SHP77 treated with DMSO at 0.1 percent for 48 hours (cell line): ENCODE results near the gene ITPR3.

Source experiments
- DNase-seq: peaks from one replicate; lab custom pipeline; 2025; lab: John Stamatoyannopoulos, UW

Gene ITPR3

DNA sequence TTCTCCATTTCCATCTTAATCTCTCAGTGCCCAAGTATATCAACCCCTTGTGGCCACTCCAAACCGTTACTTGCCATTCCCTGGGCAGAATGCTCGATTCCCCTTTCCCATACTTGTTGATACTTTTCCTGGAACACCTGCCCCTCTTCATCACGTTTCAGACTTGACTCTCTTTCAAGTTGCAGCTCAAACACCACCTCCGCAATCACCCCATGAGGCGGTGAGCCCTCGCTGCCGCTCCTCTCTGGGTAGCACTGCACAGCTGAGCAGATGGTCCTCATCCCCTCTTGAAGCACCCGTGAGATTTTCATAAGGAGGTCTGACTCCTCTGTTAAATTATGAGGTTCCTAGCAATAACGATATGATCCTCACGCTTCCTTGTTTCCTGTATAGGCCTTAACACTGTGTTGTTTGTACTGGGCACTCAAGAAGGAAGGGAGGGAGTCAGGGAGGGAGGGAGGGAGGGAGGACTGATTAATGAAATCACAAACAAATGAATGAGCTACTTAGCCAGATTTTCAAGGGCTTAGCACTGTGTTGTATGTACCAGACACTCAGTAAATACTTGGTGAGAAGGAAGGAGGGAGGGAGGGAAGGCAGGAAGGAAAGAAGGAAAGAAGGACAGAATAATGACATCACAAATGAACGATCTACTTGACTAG lies 98.3 kb downstream of the ITPR3 start:
- no peak for DNase-seq

DNA sequence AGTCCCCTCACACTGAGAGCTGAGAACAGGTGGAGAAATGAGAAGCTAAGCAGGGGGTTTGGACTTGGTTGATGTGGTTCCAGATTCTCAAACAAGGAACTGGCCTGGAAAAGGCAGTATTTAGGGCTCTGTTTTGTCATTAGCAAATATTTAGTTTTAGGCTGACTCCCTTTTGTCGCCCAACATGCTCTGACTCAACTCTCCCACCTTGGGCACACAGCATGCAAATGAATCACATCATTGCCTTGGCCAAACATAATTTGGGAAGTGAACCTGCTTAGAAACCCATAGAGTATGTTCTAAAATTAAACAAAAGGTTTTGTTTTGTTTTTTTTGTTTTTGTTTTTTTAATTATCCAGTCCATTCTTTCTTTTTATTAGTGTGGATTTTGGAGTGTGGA lies 99.9 kb downstream of the ITPR3 start:
- no peak for DNase-seq

GRCh38 chr6:33721508-33721907 lies 100.4 kb downstream of the ITPR3 start:
- no peak for DNase-seq

DNA sequence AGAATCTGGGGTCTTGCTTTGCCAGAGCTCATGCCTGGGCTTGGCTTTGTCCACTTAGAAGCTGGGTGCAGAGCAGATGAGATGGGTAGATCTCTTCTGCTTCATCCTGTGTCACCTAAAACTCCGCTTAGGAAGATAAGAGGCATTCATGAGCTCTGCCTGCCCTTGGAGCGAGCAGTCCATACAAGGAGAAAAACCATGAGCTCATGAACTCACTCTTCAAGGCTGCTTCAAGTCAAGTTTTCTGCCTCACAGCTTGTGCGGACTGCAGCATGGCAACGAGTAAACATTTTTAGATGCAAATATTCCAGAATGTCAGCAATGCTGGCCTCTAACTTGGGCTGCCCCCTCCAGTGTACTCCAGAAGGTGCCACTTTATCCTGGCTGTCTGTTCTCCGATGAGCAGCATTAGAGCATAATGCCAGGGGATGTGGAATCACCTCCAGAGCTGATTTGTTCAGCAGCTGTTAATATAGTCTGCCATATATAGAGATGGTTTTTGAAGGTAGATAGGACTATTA lies 101.0 kb downstream of the ITPR3 start:
- DNase-seq = no peak

DNA sequence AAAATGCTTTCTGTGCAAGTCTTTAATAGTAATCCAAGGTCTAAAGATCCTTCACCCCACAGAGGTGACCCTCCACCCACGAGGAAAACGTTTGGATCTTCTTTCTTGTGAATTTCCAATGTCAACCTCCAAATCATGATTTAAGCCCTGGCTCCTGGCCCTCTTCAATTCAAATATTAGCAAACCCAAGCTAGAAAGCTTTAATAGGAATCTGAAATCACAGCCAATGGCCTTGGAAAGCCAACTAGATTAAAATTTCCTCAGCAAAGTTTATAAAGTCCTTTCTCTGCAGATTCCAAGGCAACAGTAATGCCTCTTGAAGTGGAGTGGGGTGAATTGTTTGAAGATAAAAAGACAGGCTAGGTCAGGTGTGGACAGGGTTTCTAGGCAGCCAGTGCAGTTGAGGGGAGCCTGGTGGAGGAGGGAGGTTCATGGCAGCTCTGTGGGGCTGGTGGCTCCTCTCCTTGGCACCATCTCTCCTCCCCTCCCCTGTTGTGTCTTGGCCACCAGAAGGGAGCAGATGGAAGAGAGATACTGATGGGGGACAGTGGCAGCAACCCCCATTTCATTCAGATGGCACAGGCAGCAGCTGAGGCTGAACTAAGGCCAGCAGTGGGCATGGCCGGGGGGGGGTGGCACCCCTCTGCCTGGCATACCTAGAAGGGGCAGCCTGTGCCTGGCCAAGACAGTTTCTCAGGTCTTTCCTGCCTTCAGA lies 102.4 kb downstream of the ITPR3 start:
- no peak for DNase-seq

DNA sequence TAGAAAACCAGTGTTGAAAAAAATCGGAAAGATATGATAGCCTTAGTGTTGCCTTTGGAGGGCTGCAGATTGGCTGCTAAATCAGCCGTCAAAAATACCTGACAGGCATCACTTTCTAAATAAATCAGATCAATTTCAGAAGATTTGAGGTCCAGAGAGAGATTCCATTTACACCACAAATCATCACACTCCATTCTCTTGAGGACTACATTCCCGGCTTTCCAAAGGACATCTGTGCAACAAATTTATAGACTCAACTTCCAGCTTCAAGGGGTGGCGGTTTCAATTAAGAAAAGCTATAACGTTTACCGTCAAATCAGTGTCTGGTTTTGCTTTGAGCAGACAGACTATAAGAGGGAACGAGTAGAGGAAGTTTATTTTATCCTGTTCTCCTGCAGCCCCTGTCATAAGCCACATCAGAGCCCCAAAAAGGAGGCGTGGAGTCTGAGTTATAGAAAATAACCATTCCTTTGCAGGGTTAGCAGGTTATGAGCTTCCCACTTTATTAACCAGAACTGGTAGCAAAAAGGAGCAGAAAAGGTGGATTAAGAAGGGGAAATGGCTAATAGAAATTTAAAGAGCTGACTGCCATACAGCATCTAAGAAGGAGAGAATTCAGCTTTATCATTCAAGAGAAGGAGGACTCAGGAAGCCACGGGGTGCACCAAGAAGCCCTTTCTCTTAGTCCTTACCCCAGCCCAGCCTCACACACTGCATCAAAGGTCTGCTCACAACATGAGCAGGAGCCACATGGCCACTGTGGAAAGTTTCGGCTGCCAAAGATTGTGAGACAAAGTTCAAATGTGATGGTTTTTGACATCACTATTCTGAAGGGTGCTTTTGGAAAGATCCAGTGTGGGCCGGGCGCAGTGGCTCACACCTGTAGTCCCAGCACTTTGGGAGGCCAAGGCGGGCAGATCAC lies 103.2 kb downstream of the ITPR3 start:
- no peak for DNase-seq

DNA sequence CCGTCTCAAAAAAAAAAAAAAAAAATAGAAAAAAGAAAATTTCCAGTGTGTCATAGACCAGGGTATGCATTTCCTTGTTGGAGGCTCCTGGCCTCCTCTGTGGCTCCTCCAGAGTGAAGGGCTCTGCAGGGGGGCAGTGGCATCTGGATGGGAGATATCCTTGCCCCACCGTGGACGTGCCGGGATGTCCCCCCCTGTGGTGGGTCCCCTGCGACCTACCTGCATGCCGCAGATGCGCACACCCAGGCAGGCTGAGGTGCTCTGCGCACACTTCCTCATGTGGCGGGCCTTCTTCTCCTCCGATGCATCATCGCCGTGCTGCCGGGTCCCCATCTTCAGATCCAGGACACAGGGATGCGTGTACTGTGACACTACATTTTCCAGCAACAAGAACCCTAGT lies 104.1 kb downstream of the ITPR3 start:
- no peak for DNase-seq

GRCh38 chr6:33725891-33726673 lies 105.0 kb downstream of the ITPR3 start:
- DNase-seq = no peak

DNA sequence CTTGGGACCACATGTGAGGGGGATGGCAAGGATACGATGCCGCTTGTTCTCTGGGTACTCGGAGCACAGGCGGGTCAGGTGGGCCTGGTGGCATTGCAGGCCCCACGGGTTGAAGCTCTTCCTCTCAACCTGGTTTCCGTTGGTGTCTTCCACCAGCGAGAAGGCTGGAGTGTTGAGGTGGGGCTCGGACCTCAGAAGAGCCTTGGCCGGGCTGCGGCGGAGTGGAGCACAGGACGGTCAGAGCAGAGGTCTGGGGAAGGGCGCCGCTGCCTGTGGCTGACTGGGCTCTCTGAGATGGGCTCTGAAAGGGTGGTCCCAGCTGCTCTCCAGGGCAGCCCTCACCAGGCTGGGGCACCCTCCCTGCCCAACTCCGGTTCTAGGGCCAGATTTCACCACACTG lies 105.6 kb downstream of the ITPR3 start:
- DNase-seq = no peak

GRCh38 chr6:33727126-33727525 lies 106.0 kb downstream of the ITPR3 start:
- DNase-seq = no peak

GRCh38 chr6:33727932-33728331 lies 106.8 kb downstream of the ITPR3 start:
- no peak for DNase-seq

- DNase-seq = no peak
Observed at GRCh38 chr6:33728438-33728837, 107.3 kb downstream of the ITPR3 start.

- no peak for DNase-seq
Observed at GRCh38 chr6:33729059-33729458, 107.9 kb downstream of the ITPR3 start.

GRCh38 chr6:33730611-33731010 lies 109.5 kb downstream of the ITPR3 start:
- no peak for DNase-seq

- DNase-seq = no peak
Observed at GRCh38 chr6:33731035-33731434, 109.9 kb downstream of the ITPR3 start.

DNA sequence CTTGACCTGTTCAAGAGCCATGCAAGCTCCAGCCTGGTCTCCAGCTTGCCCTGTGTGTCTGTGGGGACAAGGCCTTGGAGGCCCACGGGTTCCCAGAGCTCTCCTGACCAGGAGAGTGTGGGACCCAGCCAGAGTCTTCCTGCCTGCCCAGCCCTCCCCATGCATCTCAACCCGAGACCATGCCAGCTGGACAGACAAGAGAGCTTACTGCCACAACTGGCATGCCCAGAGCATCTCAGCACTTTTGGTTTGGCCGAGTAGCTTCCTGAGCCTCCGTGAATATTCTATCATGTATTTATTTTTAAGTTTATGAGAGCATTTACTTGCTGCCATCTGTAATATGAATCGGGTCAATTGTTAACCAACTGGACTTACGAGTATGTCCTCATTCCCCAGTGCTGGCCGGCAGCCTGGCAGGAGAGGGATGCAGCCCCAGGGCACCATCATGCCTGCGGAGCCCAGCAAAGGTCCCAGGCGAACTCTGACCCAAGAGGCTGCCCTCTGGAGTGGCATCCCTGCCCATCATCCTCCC lies 110.7 kb downstream of the ITPR3 start:
- DNase-seq = no peak

DNA sequence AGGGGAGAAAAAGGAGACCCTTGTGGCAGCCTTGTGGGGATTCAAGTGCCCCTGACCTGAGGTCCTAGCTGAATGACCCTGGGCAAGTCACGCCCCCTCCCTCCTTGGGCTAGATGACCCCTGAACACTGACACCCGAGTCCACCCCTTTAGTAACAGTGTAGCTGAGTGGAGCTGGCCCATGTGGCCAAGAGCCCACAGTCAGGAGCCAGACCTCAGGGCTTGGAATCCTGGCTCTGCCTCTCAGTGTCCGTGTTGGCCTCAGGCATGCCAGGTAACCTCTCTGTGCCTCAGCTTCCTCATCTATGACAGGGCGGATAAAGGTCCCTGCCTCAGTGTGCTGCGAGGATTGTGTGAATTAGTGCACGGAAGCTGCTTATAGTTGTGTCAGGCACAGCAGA lies 111.3 kb downstream of the ITPR3 start:
- no peak for DNase-seq

DNA sequence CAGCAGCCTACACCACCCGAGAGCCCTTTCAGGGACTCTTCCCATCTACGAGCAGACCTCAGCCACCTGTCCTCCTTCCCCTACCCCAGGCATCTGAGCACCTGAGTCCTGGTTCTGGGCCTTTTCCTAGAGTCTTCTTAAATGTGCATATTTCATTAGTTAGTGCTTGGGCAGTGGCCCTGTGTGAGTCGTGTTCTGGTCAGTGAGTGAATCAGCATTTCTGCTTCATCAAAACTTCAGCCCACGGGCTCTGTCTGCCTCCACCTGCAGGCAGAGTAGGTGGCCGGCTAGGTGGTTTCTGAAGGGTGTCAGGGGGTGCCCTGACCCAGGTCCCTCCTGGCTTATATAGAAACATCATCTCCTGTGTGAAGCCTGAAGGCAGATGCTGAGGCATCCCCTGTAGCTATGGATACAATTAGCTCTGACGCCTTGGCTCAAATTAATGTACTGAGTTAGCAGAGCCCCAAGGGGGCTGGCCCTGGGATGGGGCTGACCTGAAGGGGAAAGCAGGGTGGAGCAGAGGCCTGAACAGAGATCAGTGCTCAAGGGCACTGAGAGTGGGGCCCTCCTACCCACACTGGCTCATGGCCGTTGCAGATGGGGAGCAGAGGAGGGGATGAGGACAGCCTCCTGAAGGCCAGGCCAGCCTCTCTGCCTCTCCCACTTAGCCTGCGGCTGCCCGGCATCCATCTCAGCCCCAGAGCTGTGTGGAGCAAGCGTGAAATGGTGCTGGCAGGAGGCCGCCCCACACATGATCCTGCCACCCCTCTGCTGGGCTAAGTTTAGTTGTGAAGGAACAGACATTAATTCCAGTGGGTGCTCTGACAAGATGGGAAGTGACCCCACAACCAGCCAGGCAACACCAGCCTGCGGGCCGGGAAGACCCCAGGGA lies 111.9 kb downstream of the ITPR3 start:
- no peak for DNase-seq

GRCh38 chr6:33733709-33734007 lies 112.5 kb downstream of the ITPR3 start:
- no peak for DNase-seq

GRCh38 chr6:33735216-33735615 lies 114.1 kb downstream of the ITPR3 start:
- DNase-seq = no peak
